Right cardiac atrium (tissue), 5 donors: ENCODE data around the gene VPS9D1. TPM values are rescaled to one million over a fixed set of nuclear protein-coding genes. Genes with fewer than 3 reads are reported as not detected.
"Not testable (repeated sequence)": the region's sequence is repeated elsewhere in the genome, so short reads cannot be mapped to it uniquely, and the experiment has no call there.

Experiments
- ATAC-seq, 2 donors: fragments of 200-7000 bp; cut with Tn5 transposase; one replicate each; pipeline versions ENCODE4 v1.8.0 to v1.9.1; 2020; ENCODE audit warnings: moderate library complexity in 2 of 2, mild to moderate bottlenecking in 1 of 2
- DNase-seq, 3 donors: peaks; one replicate each; pipeline ENCODE4 v3.0.0-alpha.2; 2020
- H3K27ac ChIP-seq: one replicate; pipeline ENCODE4 v1.5.1; 2013; ENCODE audit warnings: mild to moderate bottlenecking, low read length, control low read depth, moderate library complexity
- H3K27me3 ChIP-seq: one replicate; pipeline ENCODE4 v1.6.1; 2013; ENCODE audit not compliant: control insufficient read depth, insufficient read depth
- H3K4me1 ChIP-seq: one replicate; pipeline ENCODE4 v1.6.1; 2013; ENCODE audit warnings: low read length; ENCODE audit not compliant: control insufficient read depth, insufficient read depth
- H3K4me3 ChIP-seq: one replicate; pipeline ENCODE4 v1.5.1; 2013; ENCODE audit warnings: low read length, control low read depth
- H3K9me3 ChIP-seq: one replicate; pipeline ENCODE4 v1.6.1; 2013; ENCODE audit warnings: low read length; ENCODE audit not compliant: control insufficient read depth
- WGBS: extraction: QIAGEN DNeasy Blood & Tissue Kit; methylation state at CpG from one replicate; pipeline ENCODE4 v1.1.7; 2013; 5-methylcytosine and 5-hydroxymethylcytosine counted together
- intact Hi-C, 4 donors: fragments of 100-400 bp; cut with DNase I; formaldehyde crosslinking; loops; one replicate each; pipeline versions ENCODE4 v1.11.0 to v1.14.0; 2022 to 2023
- polyA plus RNA-seq: library from polyadenylated mRNA; stranded (reverse); fragments of 200-250 nt; gene quantifications from one replicate; pipeline ENCODE4 v1.2.3, GENCODE V29; 2013
- total RNA-seq, 4 donors: library from RNA; stranded (reverse); fragmentation: NEBNext Ultra II Directional; extraction: Animal tissue kit (Norgen Biotek cat#: 25700); gene quantifications; one replicate each; pipeline ENCODE4 v1.2.1, GENCODE V29; 2021
- donor health status: healthy with polysubstance abuse.
- donor health status: DM: no; HTN: yes; CAD: no.
- donor health status: DM: no; HTN: no; CAD: no.
- donor health status: DM: no; HTN: yes; CAD: no; lungs with severe emphysema.
- donor health status: DM: yes; HTN: yes; CAD: no.

VPS9D1 gene
- total and polyA plus RNA-seq, 5 donors: 10.6 to 18.4 (median 15.5) TPM

GRCh38 chr16:89707695-89708094 is 13.0 kb downstream of the VPS9D1 start:
- Histone ChIP-seq H3K4me1 (no peaks in the 10 kb centered on the region), H3K27me3 (no peaks in the 10 kb centered on the region), H3K27ac (no peak overlapping the region), H3K9me3 (no peaks in the 10 kb centered on the region), H3K4me3 (no peak overlapping the region)
- intact Hi-C loops: loop anchor here in 2 of 4 donors (5.0 to 10.0 kb wide), 3 partner anchors 85 to 157 kb away; no protein-coding TSS in a partner anchor
- WGBS: 87% methylated on average over 9 of the region's 9 CpGs
- no peak for ATAC-seq
- peak in 1 of 3 donors; percentile 28 for DNase-seq

DNA sequence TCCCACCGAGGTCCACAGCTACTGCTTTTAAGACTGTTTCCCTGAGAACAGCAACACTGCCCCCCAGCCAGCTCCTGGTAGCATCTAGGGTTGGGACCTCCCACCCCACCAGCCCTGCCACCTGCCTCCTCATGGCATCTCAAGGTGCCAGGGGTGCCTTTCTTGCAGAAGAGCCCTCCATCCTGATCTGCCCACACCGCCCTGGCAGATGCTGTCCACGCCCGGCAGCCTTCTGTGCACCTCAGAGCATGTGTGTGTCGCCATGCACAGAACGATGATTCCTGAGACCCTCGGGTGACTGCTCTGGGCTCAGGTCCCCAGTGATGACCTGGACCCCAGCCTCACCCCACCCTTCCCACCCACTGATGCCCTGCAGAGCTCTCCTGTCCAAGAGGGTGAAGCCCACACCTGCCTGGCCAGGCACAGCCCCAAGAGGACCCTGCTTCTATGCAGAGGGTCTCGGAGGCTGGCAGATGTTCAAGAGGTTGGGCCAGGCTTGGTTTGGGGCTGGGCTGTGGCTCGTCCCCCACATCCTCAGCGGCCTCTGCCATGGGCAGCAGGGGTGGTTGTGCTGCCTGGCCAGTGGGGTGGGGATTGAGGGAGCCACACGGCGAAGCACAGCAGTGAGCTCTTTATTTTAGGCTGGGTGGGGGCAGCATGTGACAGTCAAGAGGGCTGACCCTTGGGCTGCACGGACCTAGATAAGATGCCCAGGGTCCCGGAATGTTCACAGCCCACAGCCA is 14.0 kb downstream of the VPS9D1 start:
- DNase-seq (peak in 2 of 3 donors; percentile 48 to 64), ATAC-seq (no peak)
- Histone ChIP-seq H3K27me3 (no peaks in the 10 kb centered on the region), H3K9me3 (no peaks in the 10 kb centered on the region), H3K27ac (no peak overlapping the region), H3K4me3 (no peak overlapping the region), H3K4me1 (no peaks in the 10 kb centered on the region)
- WGBS: 72% methylated on average over 14 of the region's 14 CpGs
- intact Hi-C loops: loop anchor here in 2 of 4 donors (5.0 to 10.0 kb wide), 3 partner anchors 86 to 158 kb away; no protein-coding TSS in a partner anchor

DNA sequence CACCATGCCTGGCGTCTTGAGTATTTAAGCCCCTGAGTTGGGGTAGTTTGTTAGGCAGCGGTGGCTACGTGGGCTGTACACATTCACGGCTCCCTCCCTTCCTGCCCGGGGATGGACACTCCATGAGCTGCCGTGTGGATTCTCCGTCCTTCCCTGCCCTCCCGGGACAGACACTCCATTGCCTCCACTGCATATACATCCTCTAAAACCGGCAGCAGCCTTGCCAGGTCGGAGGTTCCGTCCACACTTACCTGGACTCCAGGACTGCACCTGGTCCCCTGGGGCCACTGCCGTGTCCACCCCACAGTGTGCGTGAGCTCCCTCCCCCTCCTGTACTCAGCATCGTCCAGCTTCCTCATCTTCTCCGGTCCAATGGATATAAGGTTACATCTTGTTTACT is 15.7 kb downstream of the VPS9D1 start:
- no peak overlapping the region for H3K27ac ChIP-seq
- peaks cover 3% of the 10 kb centered on the region for H3K4me1 ChIP-seq
- 67% methylated on average over 15 of the region's 15 CpGs for WGBS
- H3K27me3 ChIP-seq: no peaks in the 10 kb centered on the region
- no peaks in the 10 kb centered on the region for H3K9me3 ChIP-seq
- intact Hi-C loops: loop anchor here in 2 of 4 donors (5.0 to 10.0 kb wide), 3 partner anchors 87 to 160 kb away; no protein-coding TSS in a partner anchor
- ATAC-seq (no peak), DNase-seq (peak in 1 of 3 donors; percentile 32)
- H3K4me3 ChIP-seq: no peak overlapping the region

- no peaks in the 10 kb centered on the region for H3K9me3 ChIP-seq
- peaks cover 3% of the 10 kb centered on the region for H3K4me1 ChIP-seq
- DNase-seq (peak in 1 of 3 donors; percentile 14), ATAC-seq (no peak)
- intact Hi-C loops: loop anchor here in 3 of 4 donors (5.0 to 10.0 kb wide), 3 partner anchors 91 to 161 kb away; no protein-coding TSS in a partner anchor
- no peak overlapping the region for H3K27ac ChIP-seq
- H3K4me3 ChIP-seq: no peak overlapping the region
- no peaks in the 10 kb centered on the region for H3K27me3 ChIP-seq
- 76% methylated on average over 13 of the region's 13 CpGs for WGBS
These were observed 16.4 kb downstream of the VPS9D1 start for GRCh38 chr16:89704281-89704680.

GRCh38 chr16:89701425-89702406 is 19.0 kb downstream of the VPS9D1 start, which contains the start of gene SPATA2L:
Gene SPATA2L, minus strand, starts transcription at chr16:89701705. Its CDS starts 473 bp downstream, at chr16:89701232.
- Histone ChIP-seq H3K4me3 (peak within 1 kb of the TSS; percentile 65), H3K4me1 (peaks cover 3% of the 10 kb centered on the region), H3K27me3 (no peaks in the 10 kb centered on the region), H3K27ac (peak within 1 kb of the TSS; percentile 27), H3K9me3 (no peaks in the 10 kb centered on the region)
- ATAC-seq: peak; percentile 74 to 81
- peak; percentile 85 to 96 (median 94) for DNase-seq
- intact Hi-C loops: loop anchor here in 3 of 4 donors (5.0 to 10.0 kb wide), 3 partner anchors 93 to 163 kb away; no protein-coding TSS in a partner anchor
- WGBS: 2% methylated on average over 97 of the region's 97 CpGs

- Histone ChIP-seq H3K4me1 (peaks cover 3% of the 10 kb centered on the region), H3K9me3 (no peaks in the 10 kb centered on the region), H3K27me3 (no peaks in the 10 kb centered on the region), H3K27ac (peak overlapping the region; percentile 27), H3K4me3 (peak overlapping the region; percentile 65)
- DNase-seq (peak; percentile 36 to 77 (median 74)), ATAC-seq (peak; percentile 8 to 18)
- WGBS: 2% methylated on average over 78 of the region's 78 CpGs
- intact Hi-C loops: loop anchor here in 3 of 4 donors (5.0 to 10.0 kb wide), 3 partner anchors 94 to 164 kb away; no protein-coding TSS in a partner anchor
These were observed 19.9 kb downstream of the VPS9D1 start for GRCh38 chr16:89700649-89701424.

DNA sequence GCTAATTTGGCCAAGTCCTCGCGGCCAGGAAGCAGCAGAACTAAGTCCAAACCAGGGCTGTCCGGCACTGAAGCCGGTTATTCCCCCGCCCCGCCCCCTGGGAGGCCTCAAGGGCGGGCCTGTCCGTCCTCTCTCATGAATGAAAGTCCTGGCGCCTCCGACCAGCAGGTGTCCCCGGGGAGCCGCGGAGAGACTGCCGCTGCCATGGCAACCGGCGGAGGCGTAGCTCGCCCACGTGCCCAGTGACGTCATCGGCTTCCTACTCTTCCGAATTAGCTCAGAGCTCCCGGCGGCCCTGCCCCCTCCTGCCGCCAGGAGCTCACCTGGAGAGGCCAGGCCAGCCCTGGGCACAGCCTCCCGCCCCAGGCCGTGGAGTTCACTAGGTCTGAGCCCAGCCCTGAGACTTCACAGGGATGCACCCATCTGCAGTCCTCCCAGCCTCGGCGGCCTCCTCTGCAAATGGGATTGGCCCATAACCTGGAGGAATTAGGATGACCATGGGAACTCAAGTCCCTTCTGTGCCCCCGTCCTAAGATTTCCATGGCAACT is 20.5 kb downstream of the VPS9D1 start:
- under 1% methylated on average over 30 of the region's 30 CpGs for WGBS
- H3K4me3 ChIP-seq: peak overlapping the region; percentile 65
- no peaks in the 10 kb centered on the region for H3K27me3 ChIP-seq
- no peaks in the 10 kb centered on the region for H3K9me3 ChIP-seq
- intact Hi-C loops: loop anchor here in 3 of 4 donors (5.0 to 10.0 kb wide), 3 partner anchors 95 to 165 kb away; no protein-coding TSS in a partner anchor
- peak overlapping the region; percentile 27 for H3K27ac ChIP-seq
- ATAC-seq: peak; percentile 82
- peaks cover 3% of the 10 kb centered on the region for H3K4me1 ChIP-seq
- DNase-seq: peak; percentile 99

- ATAC-seq, H3K27me3 ChIP-seq, H3K4me1 ChIP-seq, H3K4me3 ChIP-seq, H3K27ac ChIP-seq, DNase-seq, H3K9me3 ChIP-seq: not testable (repeated sequence)
- 56% methylated on average over 18 of the region's 18 CpGs for WGBS
- intact Hi-C loops: loop anchor here in 3 of 4 donors (5.0 to 10.0 kb wide), 3 partner anchors 95 to 165 kb away; no protein-coding TSS in a partner anchor
These were observed 21.0 kb downstream of the VPS9D1 start for GRCh38 chr16:89699629-89700099.

- H3K9me3 ChIP-seq, ATAC-seq, DNase-seq, H3K27me3 ChIP-seq, H3K4me1 ChIP-seq, H3K27ac ChIP-seq, H3K4me3 ChIP-seq, intact Hi-C loops: not testable (repeated sequence)
- 97% methylated on average over 14 of the region's 14 CpGs for WGBS
These were observed 22.0 kb downstream of the VPS9D1 start for GRCh38 chr16:89698717-89699116.
